ENCODE data around the gene EFHD1. TPM values are rescaled to one million over a fixed set of nuclear protein-coding genes. Genes with fewer than 3 reads are reported as not detected.
"Not testable (repeated sequence)": the region's sequence is repeated elsewhere in the genome, so short reads cannot be mapped to it uniquely, and the experiment has no call there.

Gene EFHD1
- total RNA-seq, 1 donor from 2014 or later, result 15.7 TPM

- Histone ChIP-seq H2AFZ (ENCODE audit: low read depth, low read length) (no peak overlapping the region), H4K20me1 (ENCODE audit: insufficient read depth, low read length) (no peaks in the 10 kb centered on the region), H3K9ac (ENCODE audit: low read length) (no peak overlapping the region), H3K4me3 (ENCODE audit: insufficient read depth, low read depth, low read length) (no peak overlapping the region), H3K79me2 (ENCODE audit: insufficient read depth, low read length) (no peaks in the 10 kb centered on the region), H3K9me3 (ENCODE audit: insufficient read depth, low read depth, low read length) (no peaks in the 10 kb centered on the region), H3K4me1 (ENCODE audit: insufficient read depth, low read length) (no peaks in the 10 kb centered on the region), H3K27ac (ENCODE audit: low read depth, low read length) (no peak overlapping the region), H3K4me2 (ENCODE audit: low read length) (no peak overlapping the region), H3K36me3 (ENCODE audit: insufficient read depth, low read length) (no peaks in the 10 kb centered on the region), H3K27me3 (ENCODE audit: insufficient read depth, low read length) (peaks cover 2% of the 10 kb centered on the region)
- no peak overlapping the region for H3K27ac Mint-ChIP-seq (ENCODE audit: unreplicated experiment)
- TF ChIP-seq EZH2 (IDR thresholded peaks at IDR 0.05; ENCODE audit: insufficient read depth, low read length), result no peak
- TF ChIP-seq, protein P1, sequence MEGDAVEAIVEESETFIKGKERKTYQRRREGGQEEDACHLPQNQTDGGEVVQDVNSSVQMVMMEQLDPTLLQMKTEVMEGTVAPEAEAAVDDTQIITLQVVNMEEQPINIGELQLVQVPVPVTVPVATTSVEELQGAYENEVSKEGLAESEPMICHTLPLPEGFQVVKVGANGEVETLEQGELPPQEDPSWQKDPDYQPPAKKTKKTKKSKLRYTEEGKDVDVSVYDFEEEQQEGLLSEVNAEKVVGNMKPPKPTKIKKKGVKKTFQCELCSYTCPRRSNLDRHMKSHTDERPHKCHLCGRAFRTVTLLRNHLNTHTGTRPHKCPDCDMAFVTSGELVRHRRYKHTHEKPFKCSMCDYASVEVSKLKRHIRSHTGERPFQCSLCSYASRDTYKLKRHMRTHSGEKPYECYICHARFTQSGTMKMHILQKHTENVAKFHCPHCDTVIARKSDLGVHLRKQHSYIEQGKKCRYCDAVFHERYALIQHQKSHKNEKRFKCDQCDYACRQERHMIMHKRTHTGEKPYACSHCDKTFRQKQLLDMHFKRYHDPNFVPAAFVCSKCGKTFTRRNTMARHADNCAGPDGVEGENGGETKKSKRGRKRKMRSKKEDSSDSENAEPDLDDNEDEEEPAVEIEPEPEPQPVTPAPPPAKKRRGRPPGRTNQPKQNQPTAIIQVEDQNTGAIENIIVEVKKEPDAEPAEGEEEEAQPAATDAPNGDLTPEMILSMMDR (IDR thresholded peaks at IDR 0.05; ENCODE audit: insufficient read depth, low read depth, low read length), result no peak
- DNase-seq (ENCODE audit: low read depth) (no peak), FAIRE-seq (no peak)
- no peaks in the 10 kb centered on the region for H3K36me3 Mint-ChIP-seq (ENCODE audit: low read depth, unreplicated experiment)
- H3K4me1 Mint-ChIP-seq (ENCODE audit: low read depth, unreplicated experiment), result no peaks in the 10 kb centered on the region
- no peak overlapping the region for H3K4me3 Mint-ChIP-seq (ENCODE audit: unreplicated experiment)
- H3K9me3 Mint-ChIP-seq (ENCODE audit: unreplicated experiment), result no peaks in the 10 kb centered on the region
- H3K27me3 Mint-ChIP-seq (ENCODE audit: low read depth, unreplicated experiment), result peaks cover 13% of the 10 kb centered on the region
Measured at GRCh38 chr2:232688201-232688600, 54.8 kb downstream of the EFHD1 start.

DNA sequence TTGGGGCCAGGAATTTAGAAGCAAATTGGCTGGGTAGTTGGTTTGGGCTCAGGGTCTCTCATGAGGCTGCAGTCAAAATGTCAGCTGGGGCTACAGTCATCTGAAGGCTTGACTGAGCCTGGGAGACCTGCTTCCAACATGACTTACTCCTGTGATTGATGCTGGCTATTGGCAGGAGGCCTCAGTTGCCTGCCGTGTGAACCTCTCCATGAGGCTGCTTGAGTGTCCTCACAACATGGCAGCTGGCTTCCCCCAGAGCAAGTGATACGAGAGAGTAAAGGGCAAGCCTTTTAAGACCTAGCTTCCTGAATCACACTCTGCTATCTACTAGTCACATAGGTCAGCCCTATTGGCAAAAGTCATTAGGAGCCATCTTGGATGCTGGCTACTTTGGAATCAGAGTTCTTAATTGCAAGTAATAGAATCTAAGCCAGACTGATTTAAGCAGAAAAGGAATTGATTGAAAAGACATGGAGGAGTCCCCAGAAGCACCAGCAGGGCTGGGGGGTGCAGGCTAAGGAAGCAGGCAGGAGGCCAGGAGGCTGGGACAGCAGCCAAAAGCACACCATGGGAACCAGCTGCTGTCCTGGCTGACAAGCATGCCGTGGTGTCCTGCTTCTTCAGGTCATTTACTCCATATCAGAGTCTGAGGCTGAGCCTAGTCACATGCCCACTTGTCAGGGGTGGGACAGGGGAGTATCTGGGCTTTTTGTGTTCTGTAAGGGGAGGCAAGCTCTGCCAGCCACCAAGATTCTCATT is 55.9 kb downstream of the EFHD1 start:
- no peaks in the 10 kb centered on the region for H3K9me3 Mint-ChIP-seq (ENCODE audit: unreplicated experiment)
- H3K27me3 Mint-ChIP-seq (ENCODE audit: low read depth, unreplicated experiment), result peaks cover 6% of the 10 kb centered on the region
- no peaks in the 10 kb centered on the region for H3K4me1 ChIP-seq (ENCODE audit: insufficient read depth, low read length)
- H3K36me3 ChIP-seq (ENCODE audit: insufficient read depth, low read length), result no peaks in the 10 kb centered on the region
- H3K4me2 ChIP-seq (ENCODE audit: low read length), result no peak overlapping the region
- H3K79me2 ChIP-seq (ENCODE audit: insufficient read depth, low read length), result no peaks in the 10 kb centered on the region
- TF ChIP-seq EZH2 (IDR thresholded peaks at IDR 0.05; ENCODE audit: insufficient read depth, low read length), result no peak
- TF ChIP-seq, protein P1 (IDR thresholded peaks at IDR 0.05; ENCODE audit: insufficient read depth, low read depth, low read length), result no peak
- no peaks in the 10 kb centered on the region for H3K9me3 ChIP-seq (ENCODE audit: insufficient read depth, low read depth, low read length)
- no peak overlapping the region for H3K4me3 ChIP-seq (ENCODE audit: insufficient read depth, low read depth, low read length)
- H2AFZ ChIP-seq (ENCODE audit: low read depth, low read length), result peak overlapping the region; percentile 57
- no peak overlapping the region for H3K27ac Mint-ChIP-seq (ENCODE audit: unreplicated experiment)
- no peak overlapping the region for H3K27ac ChIP-seq (ENCODE audit: low read depth, low read length)
- no peaks in the 10 kb centered on the region for H3K36me3 Mint-ChIP-seq (ENCODE audit: low read depth, unreplicated experiment)
- FAIRE-seq (no peak), DNase-seq (ENCODE audit: low read depth) (peak; percentile 25)
- H3K27me3 ChIP-seq (ENCODE audit: insufficient read depth, low read length), result peaks cover 2% of the 10 kb centered on the region
- no peaks in the 10 kb centered on the region for H4K20me1 ChIP-seq (ENCODE audit: insufficient read depth, low read length)
- H3K4me3 Mint-ChIP-seq (ENCODE audit: unreplicated experiment), result no peak overlapping the region
- H3K4me1 Mint-ChIP-seq (ENCODE audit: low read depth, unreplicated experiment), result no peaks in the 10 kb centered on the region
- no peak overlapping the region for H3K9ac ChIP-seq (ENCODE audit: low read length)

DNA sequence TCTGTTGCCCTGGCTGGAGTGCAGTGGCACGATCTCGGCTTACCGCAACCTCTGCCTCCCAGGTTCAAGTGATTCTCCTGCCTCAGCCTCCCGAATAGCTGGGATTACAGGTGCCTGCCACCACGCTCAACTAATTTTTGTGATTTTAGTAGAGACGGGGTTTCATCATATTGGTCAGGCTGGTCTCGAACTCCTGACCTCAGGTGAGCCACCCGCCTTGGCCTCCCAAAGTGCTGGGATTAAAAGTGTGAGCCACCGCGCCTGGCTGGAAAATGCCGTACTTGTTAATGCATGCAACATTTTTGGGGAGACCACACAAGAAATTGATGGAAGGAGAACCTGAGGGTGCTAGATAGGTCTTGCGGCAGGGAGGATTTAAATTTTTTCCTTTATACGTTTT is 57.7 kb downstream of the EFHD1 start:
- not testable (repeated sequence) for H3K27ac Mint-ChIP-seq (ENCODE audit: unreplicated experiment); H3K9ac ChIP-seq (ENCODE audit: low read length); H3K4me3 Mint-ChIP-seq (ENCODE audit: unreplicated experiment); H3K4me1 Mint-ChIP-seq (ENCODE audit: low read depth, unreplicated experiment); DNase-seq (ENCODE audit: low read depth); H3K4me2 ChIP-seq (ENCODE audit: low read length); H3K27ac ChIP-seq (ENCODE audit: low read depth, low read length); H3K9me3 Mint-ChIP-seq (ENCODE audit: unreplicated experiment); H3K27me3 ChIP-seq (ENCODE audit: insufficient read depth, low read length); H3K4me1 ChIP-seq (ENCODE audit: insufficient read depth, low read length); FAIRE-seq; H3K9me3 ChIP-seq (ENCODE audit: insufficient read depth, low read depth, low read length); H2AFZ ChIP-seq (ENCODE audit: low read depth, low read length); H3K27me3 Mint-ChIP-seq (ENCODE audit: low read depth, unreplicated experiment); H3K36me3 Mint-ChIP-seq (ENCODE audit: low read depth, unreplicated experiment); H3K36me3 ChIP-seq (ENCODE audit: insufficient read depth, low read length); H3K79me2 ChIP-seq (ENCODE audit: insufficient read depth, low read length); H3K4me3 ChIP-seq (ENCODE audit: insufficient read depth, low read depth, low read length); H4K20me1 ChIP-seq (ENCODE audit: insufficient read depth, low read length)

Measured in astrocyte (in vitro differentiated cells and primary cell).